ENCODE results near the gene RPS6KA4.

GRCh38 chr11:64415286-64415685, 56.3 kb downstream of the RPS6KA4 start:
- no peak for TF ChIP-seq EZH2 (IDR thresholded peaks at IDR 0.05)
- TF ChIP-seq POLR2AphosphoS5 (IDR thresholded peaks at IDR 0.05; ENCODE audit: borderline replicate concordance, low read depth, low read length), result no peak
